Neutrophil (primary cell): ENCODE data around the gene HDAC8.

ENCODE experiments used
- H3K27ac ChIP-seq: fragments of 200-600 bp; sonication (generic); 2 replicates; pipeline ENCODE4 v1.5.1; 2016; ENCODE audit warnings: mild to moderate bottlenecking, moderate library complexity
- H3K27me3 ChIP-seq: fragments of 200-600 bp; sonication (generic); 2 replicates; pipeline ENCODE4 v1.6.0; 2016; ENCODE audit warnings: mild to moderate bottlenecking
- H3K36me3 ChIP-seq: fragments of 200-600 bp; sonication (generic); 2 replicates; pipeline ENCODE4 v1.5.1; 2017
- H3K4me1 ChIP-seq, 2 experiments: fragments of 200-600 bp in 1 of 2; sonication (generic) in 1 of 2; 1 replicate in 1 of 2; 2 replicates in 1 of 2; pipeline versions ENCODE4 v1.5.1 to v1.6.1; 2013 to 2016; ENCODE audit warnings: low read depth in 1 of 2, low read length in 1 of 2, mild to moderate bottlenecking in 1 of 2, moderate library complexity in 1 of 2; ENCODE audit not compliant: control insufficient read depth in 1 of 2, insufficient read depth in 1 of 2
- H3K4me3 ChIP-seq, 2 experiments: fragments of 200-600 bp in 1 of 2; sonication (generic) in 1 of 2; 1 replicate in 1 of 2; 2 replicates in 1 of 2; pipeline ENCODE4 v1.5.1; 2013 to 2016; ENCODE audit warnings: low read depth in 1 of 2, low read length in 1 of 2, mild to moderate bottlenecking in 1 of 2, moderate library complexity in 1 of 2
- H3K9me3 ChIP-seq: fragments of 200-600 bp; sonication (generic); 2 replicates; pipeline ENCODE4 v1.5.1; 2016
- CTCF ChIP-seq: fragments of 200-600 bp; sonication (generic); IDR thresholded peaks from 2 replicates; pipeline ENCODE4 v1.5.1; 2016; ENCODE audit warnings: antibody characterized with exemption

Gene HDAC8

GRCh38 chrX:72360326-72360725 is 212.3 kb downstream of the HDAC8 start:
- Histone ChIP-seq H3K27ac (no peak overlapping the region), H3K4me1 (no peaks in the 10 kb centered on the region), H3K36me3 (no peaks in the 10 kb centered on the region), H3K9me3 (no peaks in the 10 kb centered on the region), H3K4me3 (no peak overlapping the region), H3K27me3 (no peaks in the 10 kb centered on the region)
- no peak for TF ChIP-seq CTCF

GRCh38 chrX:72358313-72358712 is 214.3 kb downstream of the HDAC8 start:
- H3K27ac ChIP-seq: no peak overlapping the region
- no peaks in the 10 kb centered on the region for H3K27me3 ChIP-seq
- TF ChIP-seq CTCF: no peak

DNA sequence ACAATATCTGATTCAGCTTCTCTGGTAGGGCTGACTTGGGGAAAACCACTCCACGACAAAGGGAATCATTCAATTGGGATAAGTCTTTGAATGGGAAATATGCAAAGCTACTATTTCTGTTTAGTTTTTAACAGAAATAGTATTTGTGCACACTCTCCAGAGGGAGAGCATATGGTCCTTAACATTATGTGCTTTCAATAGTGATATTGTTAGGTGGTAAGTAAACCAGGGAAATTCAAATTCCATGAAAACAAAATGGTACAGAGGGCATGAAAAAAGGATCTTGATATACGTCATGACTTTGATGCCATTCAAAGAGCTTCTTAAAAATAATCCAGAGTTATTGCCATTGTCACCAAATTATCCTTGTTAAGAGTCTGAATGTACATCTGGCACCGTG is 219.9 kb downstream of the HDAC8 start:
- no peak overlapping the region for H3K4me3 ChIP-seq
- TF ChIP-seq CTCF: no peak
- no peaks in the 10 kb centered on the region for H3K36me3 ChIP-seq
- no peaks in the 10 kb centered on the region for H3K4me1 ChIP-seq
- H3K27ac ChIP-seq: no peak overlapping the region
- H3K9me3 ChIP-seq: no peaks in the 10 kb centered on the region
- H3K27me3 ChIP-seq: no peaks in the 10 kb centered on the region

More at GRCh38 chrX:72358313-72358712, 214.3 kb downstream of the HDAC8 start:
- Histone ChIP-seq H3K36me3 (no peaks in the 10 kb centered on the region), H3K4me1 (no peaks in the 10 kb centered on the region), H3K4me3 (no peak overlapping the region), H3K9me3 (no peaks in the 10 kb centered on the region)

GRCh38 chrX:72351606-72352334 is 220.9 kb downstream of the HDAC8 start:
- no peak for TF ChIP-seq CTCF
- Histone ChIP-seq H3K36me3 (no peaks in the 10 kb centered on the region), H3K4me3 (no peak overlapping the region), H3K27ac (no peak overlapping the region), H3K4me1 (no peaks in the 10 kb centered on the region), H3K9me3 (no peaks in the 10 kb centered on the region), H3K27me3 (no peaks in the 10 kb centered on the region)

GRCh38 chrX:72349190-72349589 is 223.5 kb downstream of the HDAC8 start:
- TF ChIP-seq CTCF: no peak
- Histone ChIP-seq H3K9me3 (no peaks in the 10 kb centered on the region), H3K4me1 (no peaks in the 10 kb centered on the region), H3K36me3 (no peaks in the 10 kb centered on the region), H3K4me3 (no peak overlapping the region), H3K27me3 (no peaks in the 10 kb centered on the region), H3K27ac (no peak overlapping the region)
